ENCODE measurements around the gene NPAS3.

Gene NPAS3

DNA sequence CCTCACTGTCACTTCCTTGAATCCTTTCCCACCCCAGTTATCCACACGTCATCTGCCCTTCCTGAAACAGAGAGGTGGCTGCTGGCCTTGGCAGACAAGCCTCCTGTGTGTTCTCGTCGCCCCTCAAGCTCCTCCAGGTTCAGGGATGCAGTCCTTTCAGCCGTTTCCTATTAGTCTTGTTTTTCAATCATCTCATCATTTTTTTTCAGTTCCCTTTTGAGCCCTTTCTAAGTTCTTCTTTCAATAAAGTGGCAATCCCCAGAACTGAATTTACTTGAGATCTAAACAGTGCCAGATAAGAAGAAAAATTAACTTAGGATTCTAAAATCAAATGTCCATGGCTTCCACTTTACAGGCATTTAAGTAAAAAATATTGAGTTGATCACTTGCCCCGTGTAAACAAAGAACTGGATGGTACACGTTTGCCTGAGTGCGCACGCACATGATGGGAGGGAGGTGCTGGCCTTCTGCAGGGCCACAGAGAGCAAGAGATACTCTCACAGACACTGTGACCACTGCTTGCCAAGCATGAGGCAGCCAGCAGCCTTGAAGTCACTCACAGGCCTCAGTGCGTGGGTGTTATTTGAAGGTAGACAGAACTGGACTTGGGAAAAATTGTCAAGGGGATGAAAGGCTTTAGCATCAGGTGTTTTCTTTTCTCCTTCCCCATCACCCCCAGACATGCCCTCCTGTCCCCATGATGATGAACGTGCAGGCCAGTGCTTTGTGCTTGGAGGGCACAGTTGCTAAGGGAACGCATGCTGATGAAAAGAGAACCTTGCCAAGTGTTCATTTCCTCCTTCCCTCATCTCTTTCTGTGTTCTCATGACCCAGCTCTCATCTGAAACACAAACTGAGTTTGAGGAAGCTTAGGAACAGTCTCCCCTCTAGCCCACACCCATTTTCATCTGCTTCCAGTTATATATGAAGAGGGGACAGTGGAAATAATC is 603.9 kb downstream of the NPAS3 start:
- no peak for DNase-seq (ENCODE audit: low read depth in 2 of 3, low spot score in 1 of 3)

DNA sequence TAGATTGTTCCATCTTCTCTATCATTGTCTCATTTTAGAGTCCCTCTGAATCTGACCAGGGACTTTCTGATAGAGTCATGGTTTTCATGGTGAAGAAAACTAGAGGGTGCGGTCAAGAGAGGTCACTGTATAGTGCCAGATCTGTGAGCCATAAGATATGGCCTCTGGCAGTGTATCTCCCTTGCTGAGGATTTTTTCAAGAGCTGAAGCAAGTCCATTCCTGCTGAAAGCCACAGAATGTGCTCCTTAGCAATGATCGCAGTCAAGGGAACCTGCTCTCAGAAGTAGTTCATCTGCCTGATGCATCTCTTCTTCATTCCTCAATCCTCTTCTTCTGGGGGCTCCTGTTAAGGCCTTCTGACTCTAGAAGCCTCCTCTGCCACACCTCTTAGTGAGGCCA is 607.0 kb downstream of the NPAS3 start:
- DNase-seq (ENCODE audit: low read depth in 2 of 3, low spot score in 1 of 3), result no peak

DNA sequence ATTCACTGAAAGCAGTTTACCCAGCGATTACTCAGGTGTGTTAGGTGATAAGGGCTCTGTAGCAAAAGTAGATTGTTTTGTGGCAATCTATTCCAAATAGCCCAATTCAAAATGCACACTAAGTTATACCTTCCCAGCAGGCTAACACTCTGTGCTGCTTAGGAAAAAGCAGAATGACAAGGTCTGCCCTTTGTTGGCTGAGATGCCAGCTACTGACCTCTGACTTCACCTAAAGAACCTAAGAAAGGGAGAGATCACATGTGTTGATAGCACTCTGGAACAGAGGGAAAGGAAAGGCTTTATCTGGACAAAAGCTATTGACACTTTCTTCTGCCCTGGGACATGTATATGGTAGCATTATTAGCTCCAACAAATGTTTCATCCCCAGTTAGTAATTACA is 609.9 kb downstream of the NPAS3 start:
- DNase-seq (ENCODE audit: low read depth in 2 of 3, low spot score in 1 of 3), result no peak

DNA sequence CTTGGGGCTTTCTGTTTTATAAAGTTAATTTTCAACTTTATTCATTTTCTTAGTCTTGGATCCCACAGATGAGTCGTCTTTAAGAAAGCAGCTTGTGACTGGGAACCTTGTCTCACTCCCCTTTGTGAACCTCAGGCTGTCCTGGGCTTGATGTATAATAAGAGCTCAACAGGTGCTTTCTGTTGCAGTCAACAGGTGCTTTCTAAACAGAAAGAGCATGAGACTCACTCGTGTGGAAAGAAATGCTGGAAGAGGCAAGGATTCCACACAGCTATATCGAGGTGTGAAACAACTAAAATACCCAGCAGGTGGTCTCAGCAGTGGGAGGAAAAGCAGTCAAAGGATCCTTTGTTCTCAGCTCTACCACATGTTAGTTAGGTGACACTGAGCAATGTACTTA is 613.3 kb downstream of the NPAS3 start:
- no peak for DNase-seq (ENCODE audit: low read depth in 2 of 3, low spot score in 1 of 3)

DNA sequence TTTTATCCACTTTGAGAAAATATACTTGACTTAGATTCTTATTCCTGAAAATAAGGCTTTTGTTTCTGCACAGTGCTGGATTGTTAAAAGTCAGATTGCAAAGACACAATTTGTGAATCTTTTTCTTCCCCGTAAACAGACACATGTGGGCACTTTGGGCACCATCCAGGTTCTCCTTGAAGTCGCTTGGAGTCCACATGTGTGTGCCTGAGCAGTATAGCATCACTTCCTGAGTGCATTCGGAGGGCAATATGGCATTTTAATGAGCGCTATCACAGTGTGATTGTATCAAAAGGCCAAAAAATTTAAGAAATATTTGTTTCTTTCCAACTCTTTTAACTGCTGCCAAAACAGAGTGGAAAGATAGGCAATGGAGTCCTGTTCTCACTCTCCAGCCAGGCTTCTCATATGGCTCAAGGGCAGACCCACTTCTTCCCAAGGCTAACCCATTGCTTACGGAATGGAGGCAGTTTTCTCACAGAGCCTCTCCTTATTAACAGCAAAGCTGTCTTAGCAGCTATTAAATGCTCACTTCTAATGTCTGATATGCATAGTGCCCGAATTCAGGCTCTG is 615.1 kb downstream of the NPAS3 start:
- no peak for DNase-seq (ENCODE audit: low read depth in 2 of 3, low spot score in 1 of 3)

DNA sequence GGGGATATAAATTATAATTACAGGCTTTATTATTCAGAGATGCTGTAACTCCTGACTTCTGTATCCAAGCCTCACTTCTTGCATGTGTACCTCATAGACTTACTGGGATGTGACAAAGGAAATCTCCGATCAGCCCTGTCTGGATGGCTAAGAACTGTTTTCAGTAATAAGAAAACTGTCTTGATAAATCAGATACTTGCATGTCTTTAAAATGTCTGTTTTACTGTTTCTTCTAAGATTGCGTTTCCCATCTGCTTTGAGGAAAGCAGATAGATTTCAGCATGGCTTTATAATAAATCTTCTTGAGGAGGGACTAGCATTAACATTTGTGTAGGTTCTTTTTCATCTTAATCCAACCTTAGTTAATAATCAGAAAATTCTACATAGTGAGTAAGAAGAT is 616.3 kb downstream of the NPAS3 start:
- no peak for DNase-seq (ENCODE audit: low read depth in 2 of 3, low spot score in 1 of 3)

DNA sequence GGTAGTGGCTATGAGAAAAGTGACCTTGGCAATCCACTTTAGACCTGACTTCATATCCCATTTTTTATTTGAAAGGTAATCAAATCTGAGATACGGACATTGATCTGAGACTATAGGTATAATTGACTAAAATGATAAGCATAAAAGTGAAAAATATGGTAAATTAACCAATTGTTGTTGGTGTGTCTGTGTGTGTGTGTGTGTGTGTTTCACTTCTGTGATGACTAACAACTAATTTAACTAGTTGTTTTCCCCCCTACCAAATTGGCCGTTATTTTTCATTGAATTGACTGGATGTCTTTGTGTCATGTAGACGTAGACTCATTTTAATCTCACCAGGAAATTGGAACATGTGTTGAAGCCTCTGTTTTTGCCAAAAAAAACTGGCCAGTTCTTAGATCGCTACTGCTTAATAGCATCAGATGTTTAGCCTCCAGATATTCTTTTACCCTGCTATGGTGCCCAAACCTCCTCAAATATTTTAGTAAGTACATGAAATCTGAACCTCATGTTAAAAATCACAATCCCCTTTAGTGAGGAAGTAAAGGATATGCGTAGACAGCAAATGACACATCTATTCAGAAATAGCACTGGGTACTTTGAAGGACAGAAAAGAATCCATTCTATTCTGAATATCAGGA is 617.2 kb downstream of the NPAS3 start:
- no peak for DNase-seq (ENCODE audit: low read depth in 2 of 3, low spot score in 1 of 3)

DNA sequence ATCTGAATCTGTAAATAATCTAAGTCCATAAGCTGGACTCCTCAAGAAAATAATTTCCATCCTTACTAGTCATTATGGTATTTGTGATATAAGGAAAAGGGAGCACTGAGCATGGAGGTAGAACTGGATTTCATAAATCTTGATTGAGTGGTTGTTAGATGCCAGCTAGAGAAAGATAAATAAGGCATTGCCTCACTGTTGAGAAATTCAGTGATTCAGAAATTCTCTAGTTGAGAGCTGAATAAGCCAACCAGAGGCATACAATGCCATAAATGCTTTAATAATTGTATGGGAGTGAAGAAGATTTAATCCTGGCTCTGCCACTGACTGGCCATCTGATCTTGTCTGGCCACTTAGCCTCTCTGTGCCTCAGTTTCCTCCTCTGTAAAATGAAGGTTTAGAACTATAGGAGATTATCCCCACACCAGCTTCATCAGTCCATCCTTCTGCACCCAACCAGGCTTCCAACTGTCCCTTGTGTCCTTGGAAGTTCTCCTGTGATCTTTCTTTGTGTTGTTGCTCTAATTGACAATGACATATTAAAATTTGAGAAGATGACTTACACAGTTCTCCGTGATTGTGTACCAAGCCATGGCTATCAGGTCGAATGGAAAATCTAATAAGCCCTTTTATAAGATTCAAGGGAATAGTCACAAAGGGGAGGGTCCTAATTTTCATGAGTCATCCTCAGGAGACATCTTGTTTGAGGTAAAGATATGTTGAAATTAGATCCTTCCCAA is 617.9 kb downstream of the NPAS3 start:
- DNase-seq (ENCODE audit: low read depth in 2 of 3, low spot score in 1 of 3), result no peak

DNA sequence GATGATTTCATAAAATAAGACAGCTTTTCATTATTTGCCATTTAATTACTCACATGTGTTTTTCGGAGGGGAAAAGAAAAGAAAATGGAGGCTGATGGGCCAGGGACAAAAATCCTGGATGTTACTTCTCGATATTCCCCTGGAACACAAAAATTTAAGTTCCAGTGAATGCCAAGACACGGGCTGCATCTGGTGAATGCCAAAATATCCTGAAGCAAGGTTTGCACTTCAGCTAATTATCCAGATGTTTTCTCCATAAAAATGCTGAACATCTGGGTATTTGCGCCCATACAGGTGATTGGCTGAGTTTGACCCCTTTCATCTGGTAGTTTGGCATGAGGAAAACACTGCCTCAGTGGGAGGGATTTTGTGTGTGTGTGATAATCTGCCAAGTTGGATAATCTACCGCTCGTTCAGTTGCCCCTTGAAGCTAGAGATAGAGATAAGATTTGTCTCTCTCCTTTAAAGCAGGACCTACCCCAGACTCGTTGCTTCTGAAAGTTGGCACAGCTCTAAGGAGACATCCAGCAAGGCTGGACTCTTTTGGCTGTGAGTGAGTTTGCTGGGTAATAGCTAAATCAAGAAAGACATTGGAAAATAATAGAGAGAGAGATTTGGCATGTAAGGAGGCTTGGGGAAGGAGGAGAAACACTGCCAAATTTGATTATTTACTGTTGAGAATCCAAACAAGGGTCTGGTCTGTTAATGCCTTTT is 622.2 kb downstream of the NPAS3 start:
- no peak for DNase-seq (ENCODE audit: low read depth in 2 of 3, low spot score in 1 of 3)

DNA sequence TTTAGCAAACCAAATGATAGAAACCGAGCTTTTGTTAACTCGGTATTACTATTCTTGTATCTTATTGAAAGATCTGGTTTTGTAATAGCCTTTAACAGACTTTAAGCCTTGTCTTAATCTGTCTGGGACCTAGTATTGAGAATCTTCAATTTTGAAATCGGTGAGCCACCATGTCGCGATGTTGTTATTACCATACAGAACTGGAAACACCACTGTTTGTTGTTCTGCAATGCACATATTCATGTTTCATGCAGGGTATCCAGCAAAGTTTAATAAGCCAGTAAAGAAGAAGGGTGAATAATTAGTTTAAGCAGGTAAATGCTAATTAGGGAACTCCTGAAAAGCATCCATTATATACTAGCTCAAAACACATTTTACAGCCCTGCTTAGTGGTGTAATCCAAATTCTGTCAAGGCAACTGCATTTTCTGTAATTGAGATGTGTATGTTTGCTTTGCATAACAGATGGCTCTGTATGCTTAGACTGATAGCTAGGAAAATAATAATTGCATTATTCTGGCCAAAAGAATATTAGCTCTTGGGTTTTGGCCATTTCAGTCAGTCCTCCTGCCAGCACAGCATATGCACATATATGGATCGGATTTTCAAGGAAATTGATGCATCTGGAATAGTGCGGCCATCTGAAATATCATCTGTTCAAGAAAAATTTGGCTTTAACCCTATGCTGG is 623.0 kb downstream of the NPAS3 start:
- DNase-seq (ENCODE audit: low read depth in 2 of 3, low spot score in 1 of 3), result no peak

DNA sequence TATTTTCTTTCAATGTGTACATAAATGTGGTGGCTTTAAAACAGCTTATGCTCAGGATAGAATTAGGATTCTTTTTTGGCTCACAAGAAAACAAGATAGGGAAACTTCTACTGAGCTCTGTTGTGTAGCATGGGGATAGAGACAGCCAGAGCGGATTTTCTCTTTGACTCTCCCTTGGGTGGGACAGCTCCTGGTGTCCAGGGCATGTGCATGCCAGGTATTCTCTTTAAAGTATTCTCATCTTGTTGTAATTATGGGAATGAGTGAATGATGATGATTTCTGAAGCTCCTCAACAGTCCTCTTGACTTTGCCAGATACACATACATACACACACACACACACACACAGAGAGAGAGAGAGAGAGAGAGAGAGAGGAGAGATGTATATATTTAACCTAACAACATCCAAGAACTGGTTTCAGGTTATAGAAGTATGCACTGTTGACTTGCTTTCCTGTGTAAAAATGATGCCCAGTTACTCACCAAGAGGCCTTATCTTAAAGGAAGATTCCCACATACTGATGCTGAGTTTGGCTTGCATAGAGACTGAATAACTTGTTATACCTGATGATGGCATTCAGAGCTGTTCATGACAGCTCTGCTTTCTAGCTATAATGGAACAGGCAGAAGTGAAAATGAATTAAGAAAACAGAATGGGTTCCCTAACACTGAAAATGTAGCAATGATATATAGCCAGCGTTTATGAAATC is 624.7 kb downstream of the NPAS3 start:
- no peak for DNase-seq (ENCODE audit: low read depth in 2 of 3, low spot score in 1 of 3)

DNA sequence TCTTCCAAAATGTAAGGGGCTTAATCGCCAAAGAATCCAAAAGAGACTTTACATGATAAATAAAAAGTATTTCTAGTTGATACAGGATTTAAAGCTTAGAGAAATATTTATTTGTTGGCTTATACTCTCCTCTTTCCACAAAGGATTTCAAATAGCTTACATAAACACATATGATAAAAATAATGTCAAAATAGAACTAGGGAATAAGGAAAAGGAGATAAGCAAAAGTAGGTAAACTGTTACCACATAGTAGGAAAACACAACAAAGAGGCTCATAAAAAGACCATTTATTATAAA is 625.2 kb downstream of the NPAS3 start:
- DNase-seq (ENCODE audit: low read depth in 2 of 3, low spot score in 1 of 3), result no peak

DNA sequence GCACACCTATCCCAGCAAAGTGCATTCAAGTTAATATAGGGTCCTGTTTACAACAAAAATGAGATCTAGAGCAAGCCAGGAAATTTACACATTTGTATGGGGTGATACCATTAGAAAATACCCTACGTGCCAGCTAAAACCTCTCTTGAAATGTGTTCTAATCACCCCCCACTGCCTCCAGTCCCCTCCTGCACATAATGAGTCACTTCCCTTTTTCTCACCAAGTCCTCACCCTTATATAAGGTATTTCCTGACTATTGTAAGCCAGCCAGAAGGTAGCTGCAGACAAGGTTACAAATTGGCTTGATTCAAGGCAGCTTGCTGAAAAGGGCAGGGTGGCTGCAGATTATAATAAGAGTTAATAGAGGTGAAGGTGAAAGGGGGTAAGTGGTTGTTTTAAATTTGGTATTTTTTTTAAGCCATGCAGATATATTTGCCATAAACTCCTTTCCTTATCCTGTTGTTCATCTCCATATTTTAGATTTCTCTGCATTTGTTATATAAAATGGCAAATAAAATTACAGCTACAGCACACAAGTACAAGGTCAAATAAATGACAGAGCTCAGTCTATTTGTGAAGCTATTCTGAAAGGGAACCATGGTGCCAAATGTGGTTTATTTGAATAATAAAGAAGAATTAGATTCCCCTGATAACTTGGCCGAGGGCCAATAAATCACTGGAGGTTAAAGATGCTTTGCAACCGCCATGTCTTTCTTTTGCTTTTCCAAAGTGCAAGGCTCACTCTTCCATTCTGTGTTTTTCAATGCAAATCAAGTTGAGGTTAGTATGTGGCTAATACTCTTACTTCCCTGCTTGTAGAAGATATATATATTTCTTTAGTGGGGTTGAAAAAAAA is 626.3 kb downstream of the NPAS3 start:
- DNase-seq (ENCODE audit: low read depth in 2 of 3, low spot score in 1 of 3), result no peak

DNA sequence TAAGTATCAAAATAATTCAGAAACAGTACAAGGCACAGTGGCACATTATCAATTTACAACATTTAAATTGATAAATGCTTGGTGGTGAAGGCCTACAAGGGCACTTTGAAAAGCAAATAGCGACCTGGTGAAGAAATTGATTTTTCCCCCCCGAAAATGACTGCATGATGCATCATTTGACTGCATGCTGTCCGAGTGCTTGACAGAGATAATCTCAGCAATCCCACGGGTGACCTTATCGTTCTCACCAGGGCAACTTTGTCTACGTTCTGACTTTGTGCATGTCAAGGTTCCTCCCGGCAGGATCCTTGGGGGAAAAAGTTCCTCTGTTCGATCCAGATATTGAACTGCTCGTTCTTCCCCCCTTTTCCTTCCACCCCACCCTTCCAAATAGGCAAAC is 627.4 kb downstream of the NPAS3 start:
- DNase-seq (ENCODE audit: low read depth in 2 of 3, low spot score in 1 of 3), result no peak

DNA sequence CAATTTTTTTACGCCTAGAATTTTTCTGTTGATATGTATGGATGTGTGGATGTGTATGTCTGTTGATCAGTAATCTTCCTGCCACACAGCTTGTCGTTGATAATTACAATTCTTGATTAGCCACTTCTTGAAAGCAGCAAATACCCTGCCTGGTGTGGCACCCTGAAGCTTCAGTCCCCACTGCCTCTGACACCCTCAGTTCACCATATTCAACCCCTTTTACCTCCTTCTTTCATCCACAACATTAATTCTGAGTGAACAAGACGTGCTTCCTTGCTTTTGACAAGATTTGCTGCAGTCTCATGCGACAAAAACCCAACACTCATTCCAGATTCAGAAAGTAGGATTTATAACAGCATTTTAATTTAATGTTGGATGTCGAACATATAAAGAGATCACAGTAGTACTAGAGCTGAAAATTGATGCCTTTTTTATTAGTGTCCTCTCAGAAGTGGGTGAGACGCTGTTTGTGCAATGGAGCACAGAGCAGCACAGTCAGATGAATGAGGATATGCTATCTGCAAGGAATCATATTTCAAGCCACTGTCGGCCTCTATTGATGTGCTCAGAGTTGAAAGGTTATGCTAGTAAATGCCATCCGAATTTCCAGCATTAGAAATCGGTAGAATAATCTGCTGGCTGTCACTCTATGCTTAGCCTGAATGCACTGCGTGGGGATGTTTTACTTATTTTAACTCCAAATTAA is 628.5 kb downstream of the NPAS3 start:
- DNase-seq (ENCODE audit: low read depth in 2 of 3, low spot score in 1 of 3), result no peak

DNA sequence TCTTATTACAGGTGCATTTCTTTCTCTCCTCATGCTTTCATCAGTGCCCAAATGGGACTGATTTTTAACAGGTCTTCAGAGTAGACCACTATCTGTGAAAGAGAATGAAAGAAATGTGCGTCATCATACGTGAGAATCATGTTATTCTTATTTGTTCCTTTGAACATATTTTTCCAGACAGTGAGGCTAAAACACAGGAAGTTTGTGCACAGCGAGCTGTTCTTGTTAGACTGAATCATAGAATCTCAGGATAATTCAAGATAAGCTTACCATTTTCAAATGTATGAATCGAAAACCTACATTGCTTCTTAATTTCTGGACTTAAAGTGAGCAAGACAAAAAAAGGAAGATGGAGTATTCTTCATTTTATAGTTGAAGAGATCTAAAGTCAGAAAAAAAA is 629.1 kb downstream of the NPAS3 start:
- DNase-seq (ENCODE audit: low read depth in 2 of 3, low spot score in 1 of 3), result no peak

DNA sequence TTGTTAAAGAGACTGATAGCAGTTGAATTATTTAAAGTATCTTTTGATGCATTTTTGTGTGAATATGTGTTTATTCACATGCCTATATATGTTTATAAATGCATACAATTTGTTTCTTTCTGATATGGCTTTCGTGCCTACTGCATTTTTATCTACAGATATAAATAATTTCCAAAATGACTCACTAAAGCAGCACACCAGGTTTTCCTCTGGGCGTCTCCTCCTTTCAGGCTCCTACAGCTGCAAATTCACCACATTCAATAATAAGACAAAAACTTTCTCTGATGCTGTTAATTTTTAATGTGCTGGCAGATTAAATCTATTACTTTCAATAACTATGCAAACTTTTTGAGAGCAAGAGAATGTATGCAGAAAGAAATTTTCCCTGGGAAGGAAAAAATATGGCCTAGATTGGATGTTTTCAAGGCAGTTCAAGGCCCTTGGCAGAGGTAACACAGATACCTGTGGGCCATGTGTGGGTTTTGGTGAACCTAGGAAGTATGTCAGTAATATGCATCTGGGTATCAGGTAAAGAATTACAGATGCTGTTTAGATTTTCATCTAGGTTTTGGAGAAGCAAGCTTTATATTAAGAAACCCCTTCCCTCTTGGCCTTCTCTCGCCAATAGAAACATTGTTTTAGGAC is 630.4 kb downstream of the NPAS3 start:
- no peak for DNase-seq (ENCODE audit: low read depth in 2 of 3, low spot score in 1 of 3)
